GM18505 (cell line): Measurements from ENCODE around the gene CENPK.

Experiments used
- ATAC-seq: cut with Tn5 transposase; IDR thresholded peaks from one replicate; pipeline ENCODE4 v1.9.1; 2021; ENCODE audit not compliant: unreplicated experiment
- POLR2A ChIP-seq: IDR thresholded peaks from 4 replicates; pipeline ENCODE4 v1.6.1; 2011; ENCODE audit warnings: borderline replicate concordance; ENCODE audit not compliant: insufficient read depth, insufficient read length; ENCODE audit errors: extremely low read depth

The CENPK gene

DNA sequence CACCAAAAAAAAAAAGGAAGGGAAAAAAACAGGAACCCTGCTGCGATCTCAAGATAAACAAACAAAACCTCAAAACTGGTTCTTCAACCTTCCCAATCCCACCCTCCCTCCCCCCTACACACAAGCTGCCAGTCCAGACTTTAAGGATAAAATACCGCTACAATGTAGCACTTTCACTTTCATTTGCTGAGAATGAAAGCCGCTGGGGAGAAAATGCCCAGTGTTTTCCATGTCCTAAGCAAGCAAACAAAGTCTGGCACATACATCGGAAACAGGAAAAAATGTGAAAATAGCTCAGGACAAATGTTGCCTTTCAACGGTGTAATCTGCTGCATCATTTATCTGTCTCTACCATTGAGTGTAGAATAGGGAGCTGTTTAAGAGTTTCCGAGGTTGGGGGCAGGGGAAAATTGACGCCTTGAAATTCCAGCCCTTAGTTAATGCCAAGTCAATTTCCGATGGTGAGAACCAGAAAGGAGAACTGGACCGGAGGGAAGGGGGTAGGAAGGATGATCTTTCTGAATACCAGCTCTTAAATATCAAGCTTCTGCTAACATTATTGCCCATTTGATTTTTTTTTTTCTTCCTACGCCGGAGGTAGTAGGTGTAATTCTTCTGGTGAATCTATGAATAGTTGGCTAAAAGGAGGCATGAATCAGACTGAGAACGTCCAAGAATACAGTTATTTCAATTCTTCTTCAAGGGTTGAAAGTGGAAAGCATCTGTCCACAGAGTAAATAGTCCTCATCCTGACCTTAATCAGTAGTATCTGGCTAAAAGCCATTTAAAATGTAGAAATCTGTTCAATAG is 80.0 kb downstream of the CENPK start:
- peak; percentile 24 for ATAC-seq
- TF ChIP-seq POLR2A: no peak

DNA sequence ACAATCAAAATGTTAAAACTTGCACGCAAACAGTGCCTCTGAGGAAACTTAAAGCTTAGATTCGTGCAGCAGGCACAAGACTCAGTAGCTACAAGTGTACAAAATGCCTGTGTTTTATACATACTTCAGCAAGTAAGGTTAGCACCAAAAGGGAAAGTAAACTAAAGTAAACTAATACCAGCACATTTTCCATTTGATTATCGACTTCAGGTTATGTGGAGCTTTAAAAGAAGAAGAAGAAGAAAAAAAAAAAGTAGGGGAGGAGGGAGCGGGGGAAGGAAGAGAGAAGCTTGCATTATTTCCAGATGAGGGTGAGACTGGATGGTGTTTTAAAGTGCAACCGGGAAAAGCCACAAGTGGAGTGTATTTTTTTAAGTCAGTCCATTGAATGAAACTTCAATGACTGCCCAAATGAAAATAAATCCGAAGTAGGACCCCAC is 80.7 kb downstream of the CENPK start:
- no peak for ATAC-seq
- TF ChIP-seq POLR2A: no peak

DNA sequence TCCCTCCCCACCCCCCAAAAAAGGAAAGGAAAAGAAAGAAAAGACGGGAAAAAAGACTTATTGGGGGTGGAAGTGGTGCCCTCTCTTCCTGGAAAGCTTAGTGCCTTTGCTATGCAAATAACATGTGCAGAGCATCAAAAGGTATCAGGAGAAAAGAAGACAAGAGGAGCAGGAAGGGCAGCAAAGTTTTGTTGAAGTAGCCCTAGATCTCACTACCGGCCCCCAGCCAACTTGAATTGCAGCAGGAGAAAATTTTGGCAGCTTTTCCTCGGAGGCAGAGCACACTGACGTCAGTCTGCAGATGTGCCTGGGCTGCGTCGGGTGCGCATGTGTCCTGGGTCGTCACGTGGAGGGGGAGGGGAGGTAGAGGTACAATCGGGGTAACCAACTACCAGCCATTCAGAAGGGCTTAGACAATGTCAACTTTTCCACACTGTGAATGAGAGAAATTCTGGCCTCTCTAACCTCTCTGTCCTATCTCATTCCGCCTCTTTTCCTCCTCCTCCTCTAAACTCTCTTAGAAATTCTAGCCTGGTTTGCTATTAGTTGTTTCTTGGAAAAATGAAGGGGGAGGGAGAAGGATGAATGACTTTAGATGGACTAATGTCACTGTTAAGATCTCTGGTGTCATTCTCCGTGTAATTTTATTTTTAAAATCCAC is 81.2 kb downstream of the CENPK start, which contains the start of gene ADAMTS6:
Gene ADAMTS6, minus strand, starts transcription at position 286 of the 661 bp plus-strand sequence. CDS start 8,247 bp downstream, outside the sequence.
- peak; percentile 64 for TF ChIP-seq POLR2A
- ATAC-seq: peak; percentile 81

DNA sequence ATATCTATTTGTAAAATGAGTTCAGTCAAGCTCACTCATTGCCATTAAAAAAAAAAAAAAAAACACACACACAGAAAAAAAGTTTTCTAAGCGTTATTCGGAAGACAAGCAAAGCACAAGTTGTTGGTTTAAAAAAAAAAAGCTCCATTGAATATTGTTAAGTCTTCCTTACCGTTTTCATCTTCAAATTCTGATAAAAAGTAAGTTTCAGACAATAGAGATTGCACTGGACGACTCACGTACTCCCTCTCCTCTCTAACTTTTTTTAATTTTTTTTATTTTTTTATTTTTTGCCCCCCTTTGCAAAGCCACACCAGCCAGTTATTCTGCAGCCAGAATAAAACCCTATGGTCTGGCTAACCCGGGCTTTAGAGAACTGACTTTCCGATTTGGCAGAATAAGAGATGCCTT is 81.8 kb downstream of the CENPK start:
- no peak for TF ChIP-seq POLR2A
- peak; percentile 1 for ATAC-seq

GRCh38 chr5:65480306-65480865 is 82.6 kb downstream of the CENPK start:
- ATAC-seq: no peak
- no peak for TF ChIP-seq POLR2A

- ATAC-seq: no peak
- TF ChIP-seq POLR2A: no peak
Observed at GRCh38 chr5:65479527-65479926, 83.4 kb downstream of the CENPK start.

DNA sequence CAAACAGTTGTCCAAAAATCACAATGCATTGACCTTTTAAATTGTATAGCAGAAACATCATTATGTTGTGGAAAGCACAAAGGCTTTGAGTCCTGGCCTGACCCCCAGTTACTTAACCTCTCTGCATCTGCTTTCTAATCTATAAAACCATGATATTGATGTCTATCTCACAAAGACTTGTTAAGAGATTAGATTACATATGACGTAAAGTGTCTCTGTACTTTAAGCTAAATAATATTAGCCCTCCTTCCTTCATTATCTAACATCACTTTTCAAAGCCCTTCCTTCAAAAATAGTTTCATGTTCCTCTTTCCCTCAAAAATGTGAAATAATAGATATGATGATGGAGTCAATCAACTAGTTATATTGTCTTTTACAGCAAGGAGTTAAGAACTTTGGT is 84.6 kb downstream of the CENPK start:
- no peak for TF ChIP-seq POLR2A
- ATAC-seq: no peak

DNA sequence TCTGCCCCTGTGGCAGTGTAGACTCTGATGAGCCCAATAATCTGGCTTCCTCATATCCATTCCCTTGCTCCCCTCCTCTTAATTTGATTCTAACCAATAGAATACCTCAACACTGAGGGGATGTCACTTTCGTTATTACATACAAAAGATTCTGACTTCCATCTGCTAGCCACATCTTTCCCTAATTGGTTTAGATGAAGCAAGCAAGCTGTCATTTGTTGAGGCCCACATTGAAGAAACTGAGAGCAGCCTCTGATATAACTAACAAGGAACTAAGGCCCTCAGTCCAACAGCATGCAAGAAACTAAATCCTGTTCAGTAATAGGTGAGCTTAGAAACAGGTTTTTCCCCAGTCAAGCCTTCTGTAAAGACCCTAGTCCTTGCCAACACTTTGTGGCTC is 87.1 kb downstream of the CENPK start:
- no peak for ATAC-seq
- TF ChIP-seq POLR2A: no peak

GRCh38 chr5:65475336-65475735 is 87.6 kb downstream of the CENPK start:
- no peak for ATAC-seq
- no peak for TF ChIP-seq POLR2A

DNA sequence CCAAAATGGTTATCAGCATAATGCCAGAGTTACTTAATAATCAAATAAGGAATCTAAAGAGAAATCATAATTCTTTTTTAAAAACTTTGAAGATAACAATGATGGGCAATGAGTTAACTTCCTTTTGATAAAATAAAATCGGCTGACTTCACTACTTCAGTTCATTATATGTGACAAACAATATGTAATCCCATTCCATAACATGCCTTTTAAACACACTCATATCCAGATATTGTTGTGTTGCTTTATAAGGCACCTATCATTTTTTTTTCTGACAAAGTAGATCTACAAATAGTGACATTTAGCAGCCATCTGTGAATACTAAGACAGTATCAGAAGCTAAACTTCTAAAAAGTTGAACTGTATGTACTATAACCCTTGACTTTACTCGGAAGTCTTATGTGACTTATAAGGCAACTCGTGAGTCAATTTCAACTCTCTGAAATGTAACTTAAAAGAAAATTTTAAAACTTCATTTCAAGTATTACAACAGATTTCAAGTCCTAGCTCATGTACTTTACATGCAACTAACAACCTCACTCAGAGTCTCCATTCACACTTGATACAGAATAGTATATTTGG is 88.7 kb downstream of the CENPK start:
- ATAC-seq: no peak
- TF ChIP-seq POLR2A: no peak

DNA sequence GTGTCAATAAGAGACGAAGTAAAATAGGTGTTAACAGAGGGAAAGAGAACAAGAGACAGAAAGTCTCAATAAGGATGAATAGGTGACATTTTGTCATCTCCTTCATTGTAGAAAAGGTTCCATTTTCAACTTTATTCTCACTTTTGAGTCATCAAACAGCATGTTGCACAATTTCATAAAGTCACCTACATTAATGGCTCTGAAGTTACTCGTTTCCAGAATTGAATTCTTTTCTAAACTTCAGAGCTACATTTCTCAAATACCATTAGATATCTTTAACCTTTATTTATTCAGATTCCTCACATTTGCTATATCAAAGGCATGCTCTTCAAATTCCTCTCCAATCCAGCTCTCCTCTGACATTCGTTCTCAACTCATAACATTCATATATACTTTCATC is 94.3 kb downstream of the CENPK start:
- TF ChIP-seq POLR2A: no peak
- ATAC-seq: no peak
